DND-41 (cell line): ENCODE measurements around the gene HMCN2.

ENCODE experiments used
- ATAC-seq: fragments of 200-7000 bp; cut with Tn5 transposase; 3 replicates; pipeline ENCODE4 v1.9.1; 2021; ENCODE audit warnings: low read depth; ENCODE audit not compliant: insufficient read depth
- DNase-seq: peaks from one replicate; pipeline ENCODE4 v3.0.0-alpha.2; 2020
- H2AFZ ChIP-seq: 2 replicates; pipeline ENCODE4 v1.6.0; 2012; ENCODE audit warnings: low read depth, low read length
- H3K27ac ChIP-seq: 2 replicates; pipeline ENCODE4 v1.5.1; 2012; ENCODE audit warnings: low read length, inconsistent platforms
- H3K27me3 ChIP-seq: fragments of 200-600 bp; sonication (generic); 2 replicates; pipeline ENCODE4 v1.6.0; 2012; ENCODE audit warnings: low read length, mild to moderate bottlenecking, inconsistent platforms; ENCODE audit not compliant: insufficient read depth, poor library complexity
- H3K36me3 ChIP-seq: 2 replicates; pipeline ENCODE4 v1.5.1; 2012; ENCODE audit warnings: low read length, inconsistent platforms; ENCODE audit not compliant: insufficient read depth
- H3K4me1 ChIP-seq: 2 replicates; pipeline ENCODE4 v1.5.1; 2012; ENCODE audit warnings: mild to moderate bottlenecking, low read length; ENCODE audit not compliant: insufficient read depth
- H3K4me2 ChIP-seq: 2 replicates; pipeline ENCODE4 v1.6.0; 2012; ENCODE audit warnings: mild to moderate bottlenecking, moderate library complexity, low read length, inconsistent platforms; ENCODE audit not compliant: insufficient read depth
- H3K4me3 ChIP-seq, 2 experiments: fragments of 200-600 bp in 1 of 2; shearing (Covaris generic) in 1 of 2; 2 replicates each; pipeline ENCODE4 v1.5.1; 2012 to 2016; ENCODE audit warnings: inconsistent platforms in 2 of 2, low read length in 2 of 2, mild to moderate bottlenecking in 2 of 2, low read depth in 1 of 2, moderate library complexity in 1 of 2
- H3K79me2 ChIP-seq: 2 replicates; pipeline ENCODE4 v1.6.0; 2012; ENCODE audit warnings: low read length, inconsistent platforms; ENCODE audit not compliant: insufficient read depth
- H3K9ac ChIP-seq: 2 replicates; pipeline ENCODE4 v1.6.0; 2012; ENCODE audit warnings: low read depth, mild to moderate bottlenecking, inconsistent platforms, low read length, moderate library complexity
- H3K9me3 ChIP-seq: 2 replicates; pipeline ENCODE4 v1.5.1; 2012; ENCODE audit warnings: low read length, moderate library complexity, mild to moderate bottlenecking, inconsistent platforms; ENCODE audit not compliant: insufficient read depth, severe bottlenecking
- H4K20me1 ChIP-seq: 2 replicates; pipeline ENCODE4 v1.6.0; 2012; ENCODE audit warnings: low read length; ENCODE audit not compliant: insufficient read depth
- EZH2 ChIP-seq: IDR thresholded peaks from 3 replicates; pipeline ENCODE4 v1.6.1; 2012; ENCODE audit warnings: borderline replicate concordance, low read depth, mild to moderate bottlenecking, moderate library complexity, low read length, inconsistent platforms; ENCODE audit not compliant: severe bottlenecking
- TF ChIP-seq, protein P1 (sequence below): IDR thresholded peaks from 2 replicates; pipeline ENCODE4 v1.5.1; 2012; ENCODE audit warnings: borderline replicate concordance, low read length, moderate library complexity, mild to moderate bottlenecking; ENCODE audit not compliant: poor library complexity, severe bottlenecking; ENCODE audit errors: extremely low read depth

HMCN2 gene

DNA sequence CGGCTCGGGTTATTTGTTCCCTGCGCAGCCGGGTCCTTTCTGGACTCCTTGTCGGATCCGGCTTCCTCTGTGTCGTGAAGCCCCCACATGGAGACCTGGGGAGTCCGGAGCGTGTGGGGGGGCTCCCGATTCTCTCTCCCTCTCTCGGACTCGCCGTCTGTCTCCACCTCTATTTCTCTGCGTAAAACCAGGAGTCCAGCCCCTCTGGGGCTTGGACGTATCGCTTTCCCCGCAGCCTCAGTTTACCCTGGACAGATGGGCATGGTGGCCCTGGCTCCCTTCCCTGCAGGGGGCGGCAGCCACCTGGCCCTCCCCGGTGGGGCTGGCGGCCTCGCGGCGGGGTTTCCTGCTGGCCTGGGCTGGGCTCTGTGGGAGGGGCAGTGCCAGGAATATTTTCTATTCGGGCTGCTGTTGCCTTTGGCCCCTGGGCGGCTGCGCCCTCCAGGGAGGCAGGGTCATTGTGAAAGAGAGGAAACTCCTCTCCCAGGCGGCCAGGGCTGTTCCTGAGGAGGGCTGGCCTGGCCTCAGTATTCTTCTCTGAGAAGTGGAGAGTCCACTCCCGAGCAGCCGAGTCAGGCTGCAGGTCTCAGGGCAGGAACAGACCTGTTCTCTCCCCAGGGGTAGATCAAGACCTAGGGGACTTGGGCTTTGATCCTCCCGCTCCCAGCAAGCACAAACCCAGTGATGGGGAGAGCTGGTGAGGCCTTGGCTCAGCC is 179.9 kb downstream of the HMCN2 start:
- no peak for DNase-seq

DNA sequence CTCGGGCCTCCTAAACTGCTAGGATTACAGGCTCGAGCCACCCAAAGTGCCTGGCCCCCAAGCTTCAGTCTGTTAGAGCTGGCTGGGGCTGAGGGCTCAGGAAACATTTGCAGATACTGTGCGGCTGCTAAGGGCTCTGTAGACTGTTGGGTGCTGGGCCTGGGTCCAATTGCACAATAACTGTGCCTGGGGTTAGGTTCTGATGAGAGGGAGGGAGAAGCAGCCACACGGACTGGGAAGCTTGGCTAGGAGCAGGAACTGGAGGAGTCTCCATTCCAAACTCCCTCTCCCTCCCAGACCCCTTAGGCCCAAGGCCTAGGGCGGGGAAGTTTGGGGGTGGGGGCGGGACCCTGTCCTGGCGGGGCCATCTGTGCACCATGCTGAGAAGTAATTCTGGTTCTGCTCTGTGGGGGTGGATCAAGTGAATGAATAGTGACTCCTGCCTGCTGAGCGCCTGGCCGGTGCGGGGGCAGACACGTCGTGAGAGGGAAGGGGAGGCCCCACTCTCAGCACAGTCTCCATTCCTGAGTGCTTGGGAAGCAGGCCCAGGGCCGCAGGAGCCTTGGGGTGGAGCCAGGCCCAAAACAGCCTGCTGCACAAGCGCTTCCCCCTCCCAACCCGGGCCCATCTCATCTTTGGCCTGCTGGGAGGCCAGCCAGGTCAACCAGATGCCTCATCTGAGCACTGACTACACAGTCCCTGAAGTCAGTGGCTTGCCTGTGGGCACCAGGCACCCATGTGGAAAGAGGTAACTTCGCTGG is 180.7 kb downstream of the HMCN2 start:
- Histone ChIP-seq H3K79me2 (no peaks in the 10 kb centered on the region), H3K9ac (no peak overlapping the region), H3K4me3 (no peak overlapping the region), H2AFZ (no peak overlapping the region), H3K4me1 (peaks cover 14% of the 10 kb centered on the region), H3K27me3 (no peaks in the 10 kb centered on the region), H3K27ac (no peak overlapping the region), H3K36me3 (no peaks in the 10 kb centered on the region), H3K9me3 (peaks cover under 1% of the 10 kb centered on the region), H3K4me2 (no peak overlapping the region), H4K20me1 (no peaks in the 10 kb centered on the region)
- ATAC-seq (no peak), DNase-seq (no peak)
- TF ChIP-seq, protein P1, sequence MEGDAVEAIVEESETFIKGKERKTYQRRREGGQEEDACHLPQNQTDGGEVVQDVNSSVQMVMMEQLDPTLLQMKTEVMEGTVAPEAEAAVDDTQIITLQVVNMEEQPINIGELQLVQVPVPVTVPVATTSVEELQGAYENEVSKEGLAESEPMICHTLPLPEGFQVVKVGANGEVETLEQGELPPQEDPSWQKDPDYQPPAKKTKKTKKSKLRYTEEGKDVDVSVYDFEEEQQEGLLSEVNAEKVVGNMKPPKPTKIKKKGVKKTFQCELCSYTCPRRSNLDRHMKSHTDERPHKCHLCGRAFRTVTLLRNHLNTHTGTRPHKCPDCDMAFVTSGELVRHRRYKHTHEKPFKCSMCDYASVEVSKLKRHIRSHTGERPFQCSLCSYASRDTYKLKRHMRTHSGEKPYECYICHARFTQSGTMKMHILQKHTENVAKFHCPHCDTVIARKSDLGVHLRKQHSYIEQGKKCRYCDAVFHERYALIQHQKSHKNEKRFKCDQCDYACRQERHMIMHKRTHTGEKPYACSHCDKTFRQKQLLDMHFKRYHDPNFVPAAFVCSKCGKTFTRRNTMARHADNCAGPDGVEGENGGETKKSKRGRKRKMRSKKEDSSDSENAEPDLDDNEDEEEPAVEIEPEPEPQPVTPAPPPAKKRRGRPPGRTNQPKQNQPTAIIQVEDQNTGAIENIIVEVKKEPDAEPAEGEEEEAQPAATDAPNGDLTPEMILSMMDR = no peak
- no peak for TF ChIP-seq EZH2

More for the DNA sequence above, 179.9 kb downstream of the HMCN2 start:
- Histone ChIP-seq H3K9me3 (peaks cover 7% of the 10 kb centered on the region), H3K36me3 (no peaks in the 10 kb centered on the region), H4K20me1 (no peaks in the 10 kb centered on the region), H3K4me1 (peaks cover 14% of the 10 kb centered on the region), H3K79me2 (no peaks in the 10 kb centered on the region), H3K4me3 (no peak overlapping the region), H3K27ac (no peak overlapping the region), H2AFZ (no peak overlapping the region), H3K27me3 (no peaks in the 10 kb centered on the region), H3K4me2 (no peak overlapping the region), H3K9ac (no peak overlapping the region)
- ATAC-seq = no peak
- no peak for TF ChIP-seq EZH2
- TF ChIP-seq, protein P1 = no peak

DNA sequence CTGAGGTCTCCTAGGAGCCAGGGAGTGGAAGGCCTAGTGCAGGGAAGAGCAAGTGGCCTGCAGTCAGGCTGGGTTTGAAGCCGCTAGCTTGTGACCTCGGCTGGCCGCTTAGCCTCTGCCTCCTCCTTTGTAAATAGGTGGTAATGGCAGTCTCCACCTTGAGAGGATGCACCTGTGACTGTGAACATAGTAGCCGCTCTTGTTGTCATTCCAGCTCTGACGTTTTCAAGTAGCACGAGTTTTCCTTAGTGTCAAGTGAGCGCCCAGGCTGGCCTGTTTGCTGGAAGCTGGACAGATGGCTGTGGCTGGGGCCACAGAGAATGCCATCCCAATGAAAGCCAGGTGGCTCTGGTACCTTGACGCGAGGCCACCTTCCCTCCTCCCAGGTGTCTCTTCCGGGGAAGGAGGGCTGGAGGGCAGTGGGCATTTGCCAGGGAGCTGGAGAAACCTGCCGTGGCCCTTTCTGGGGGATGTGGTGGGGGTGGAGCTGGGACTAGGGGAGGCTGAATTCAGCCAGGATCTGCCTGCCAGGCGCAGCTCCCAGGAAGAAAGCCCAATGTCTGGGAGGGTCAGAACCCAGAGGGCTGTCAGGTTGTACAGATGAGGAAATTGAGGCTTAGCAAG is 181.7 kb downstream of the HMCN2 start:
- no peaks in the 10 kb centered on the region for H3K27me3 ChIP-seq
- H3K79me2 ChIP-seq = no peaks in the 10 kb centered on the region
- TF ChIP-seq, protein P1 = no peak
- TF ChIP-seq EZH2 = no peak
- H3K36me3 ChIP-seq = no peaks in the 10 kb centered on the region
- H3K4me1 ChIP-seq = peaks cover 16% of the 10 kb centered on the region
- no peaks in the 10 kb centered on the region for H4K20me1 ChIP-seq
- H3K9me3 ChIP-seq = no peaks in the 10 kb centered on the region
- no peak overlapping the region for H3K4me2 ChIP-seq
- peak overlapping the region; percentile 70; the same call in 1 of the 2 replicates for H3K27ac ChIP-seq
- DNase-seq = no peak
- peak overlapping the region; percentile 17; the same call in 1 of the 2 replicates for H3K9ac ChIP-seq
- no peak overlapping the region for H2AFZ ChIP-seq
- H3K4me3 ChIP-seq = no peak overlapping the region
- no peak for ATAC-seq
